ENCODE measurements around the gene ALOX5AP. TPM values are rescaled to one million over a fixed set of nuclear protein-coding genes. Genes with fewer than 3 reads are reported as not detected.

The ALOX5AP gene
- total RNA-seq: 0.09 TPM in 2 replicates

GRCh38 chr13:30735025-30735871, at the start of gene ALOX5AP:
TSS of gene ALOX5AP (plus strand) at chr13:30735543. CDS start at chr13:30735606, 63 bp downstream.

Other genes with a start within 250 kb of the ALOX5AP start
- gene USPL1, start 117.6 kb upstream of the ALOX5AP start, total RNA-seq: 11.4 and 13.0 TPM in 2 replicates
- 25.0 and 36.0 TPM in 2 replicates for gene MEDAG, start 170.7 kb downstream of the ALOX5AP start, total RNA-seq
- not detected in 2 replicates for gene TEX26, start 197.1 kb downstream of the ALOX5AP start, total RNA-seq

Measured in endothelial cell of coronary artery (primary cell).